Loucy (cell line): ENCODE results near the gene STXBP1.

Experiments
- H2AFZ ChIP-seq: fragments of 200-600 bp; sonication (generic); 2 replicates; pipeline ENCODE4 v1.6.0; 2016; ENCODE audit warnings: antibody characterized with exemption, mild to moderate bottlenecking, low read length, moderate library complexity
- H3F3A ChIP-seq: fragments of 200-600 bp; 2 replicates; pipeline ENCODE4 v1.6.0; 2016; ENCODE audit warnings: antibody characterized with exemption, low read depth, mild to moderate bottlenecking
- H3K27me3 ChIP-seq: fragments of 200-600 bp; sonication (generic); 2 replicates; pipeline ENCODE4 v1.6.1; 2014; ENCODE audit warnings: low read length, mild to moderate bottlenecking; ENCODE audit not compliant: insufficient read depth, poor library complexity, severe bottlenecking
- H3K36me3 ChIP-seq: fragments of 200-600 bp; sonication (generic); 2 replicates; pipeline ENCODE4 v1.6.1; 2016; ENCODE audit warnings: low read length; ENCODE audit not compliant: insufficient read depth
- H3K4me1 ChIP-seq: fragments of 200-600 bp; sonication (generic); 2 replicates; pipeline ENCODE4 v1.5.1; 2014; ENCODE audit warnings: low read length, mild to moderate bottlenecking; ENCODE audit not compliant: insufficient read depth, poor library complexity, severe bottlenecking
- H3K4me2 ChIP-seq: fragments of 200-600 bp; sonication (generic); 2 replicates; pipeline ENCODE4 v1.6.0; 2014; ENCODE audit warnings: antibody characterized with exemption, low read length, low read depth, mild to moderate bottlenecking; ENCODE audit not compliant: poor library complexity, severe bottlenecking
- H3K4me3 ChIP-seq: fragments of 200-600 bp; sonication (generic); 2 replicates; pipeline ENCODE4 v1.5.1; 2014; ENCODE audit warnings: low read length, mild to moderate bottlenecking, mixed read lengths; ENCODE audit not compliant: poor library complexity, severe bottlenecking
- H3K79me2 ChIP-seq: fragments of 200-600 bp; sonication (generic); 2 replicates; pipeline ENCODE4 v1.6.1; 2014; ENCODE audit warnings: low read length; ENCODE audit not compliant: insufficient read depth
- H3K9ac ChIP-seq: fragments of 200-600 bp; sonication (generic); 2 replicates; pipeline ENCODE4 v1.6.0; 2014; ENCODE audit warnings: mild to moderate bottlenecking, low read depth, low read length, moderate library complexity; ENCODE audit not compliant: poor library complexity, severe bottlenecking
- H3K9me2 ChIP-seq: fragments of 200-600 bp; sonication (generic); replicated peaks from 2 replicates; pipeline ENCODE4 v1.6.1; 2016; ENCODE audit warnings: low read depth, low read length, mixed read lengths
- H3K9me3 ChIP-seq: fragments of 200-600 bp; sonication (generic); 2 replicates; pipeline ENCODE4 v1.6.1; 2014; ENCODE audit warnings: mild to moderate bottlenecking, antibody characterized with exemption, low read length, low read depth; ENCODE audit not compliant: insufficient read depth
- H4K20me1 ChIP-seq: fragments of 200-600 bp; sonication (generic); 2 replicates; pipeline ENCODE4 v1.6.0; 2014; ENCODE audit warnings: antibody characterized with exemption, low read length, mild to moderate bottlenecking; ENCODE audit not compliant: insufficient read depth, poor library complexity, severe bottlenecking
- CTCF ChIP-seq: fragments of 200-600 bp; sonication (generic); conservative IDR thresholded peaks from 2 replicates; pipeline ENCODE4 v1.5.1; 2014; ENCODE audit warnings: mild to moderate bottlenecking, antibody characterized with exemption, low read length
- EZH2phosphoT487 ChIP-seq: fragments of 200-600 bp; IDR thresholded peaks from 2 replicates; pipeline ENCODE4 v1.6.1; 2018; ENCODE audit warnings: antibody characterized with exemption, mild to moderate bottlenecking, moderate library complexity, borderline replicate concordance

The STXBP1 gene

GRCh38 chr9:127611603-127611898 lies 526 bp upstream of the STXBP1 start:
- peaks cover 40% of the 10 kb centered on the region for H3K4me1 ChIP-seq
- H2AFZ ChIP-seq = peak overlapping the region; percentile 99
- peak overlapping the region; percentile 74 for H3K9ac ChIP-seq
- H3K9me3 ChIP-seq = no peaks in the 10 kb centered on the region
- no peaks in the 10 kb centered on the region for H3K36me3 ChIP-seq
- H4K20me1 ChIP-seq = peaks cover 17% of the 10 kb centered on the region
- no peaks in the 10 kb centered on the region for H3K9me2 ChIP-seq
- peak overlapping the region; percentile 91 for H3K4me3 ChIP-seq
- H3K4me2 ChIP-seq = peak overlapping the region; percentile 98
- H3K79me2 ChIP-seq = peaks cover 26% of the 10 kb centered on the region
- H3K27me3 ChIP-seq = no peaks in the 10 kb centered on the region
- H3F3A ChIP-seq = peaks cover 7% of the 10 kb centered on the region
- TF ChIP-seq EZH2phosphoT487 = no peak
- no peak for TF ChIP-seq CTCF

GRCh38 chr9:127612939-127613582 lies 984 bp downstream of the STXBP1 start:
- Histone ChIP-seq H3K36me3 (no peaks in the 10 kb centered on the region), H3K4me1 (peaks cover 26% of the 10 kb centered on the region), H3K27me3 (no peaks in the 10 kb centered on the region), H3K4me2 (peak overlapping the region; percentile 86), H2AFZ (peak overlapping the region; percentile 69), H3K9me3 (no peaks in the 10 kb centered on the region), H3K9ac (peak overlapping the region; percentile 67), H3K79me2 (peaks cover 28% of the 10 kb centered on the region), H4K20me1 (peaks cover 17% of the 10 kb centered on the region), H3K4me3 (peak overlapping the region; percentile 84), H3F3A (peaks cover 1% of the 10 kb centered on the region), H3K9me2 (no peaks in the 10 kb centered on the region)
- TF ChIP-seq EZH2phosphoT487 (no peak), CTCF (no peak)

GRCh38 chr9:127613583-127613954 lies 1.5 kb downstream of the STXBP1 start:
- Histone ChIP-seq H3K9ac (peak overlapping the region; percentile 67), H3K4me3 (peak overlapping the region; percentile 84), H3K4me2 (peak overlapping the region; percentile 86)

More at GRCh38 chr9:127613583-127613954, 1.5 kb downstream of the STXBP1 start:
- Histone ChIP-seq H3K36me3 (no peaks in the 10 kb centered on the region), H3K4me1 (peaks cover 21% of the 10 kb centered on the region), H3K9me3 (no peaks in the 10 kb centered on the region), H3K27me3 (no peaks in the 10 kb centered on the region), H2AFZ (peak overlapping the region; percentile 69), H3K9me2 (no peaks in the 10 kb centered on the region), H3F3A (no peaks in the 10 kb centered on the region; the same call in 1 of the 2 replicates), H3K79me2 (peaks cover 28% of the 10 kb centered on the region), H4K20me1 (peaks cover 17% of the 10 kb centered on the region)
- TF ChIP-seq CTCF (no peak), EZH2phosphoT487 (no peak)
